ENCODE data around the gene NCKAP5.

- no peak for TF ChIP-seq CTCF (IDR thresholded peaks at IDR 0.05; ENCODE audit: low read depth, low read length)
- TF ChIP-seq POLR2A (IDR thresholded peaks at IDR 0.05; ENCODE audit: extremely low read depth, insufficient read length): no peak
Measured at GRCh38 chr2:132725748-132726147, 842.5 kb downstream of the NCKAP5 start.

All from NB4 (cell line).